Endothelial cell of umbilical vein (primary cell): ENCODE results near the gene SUPT20HL1. TPM values are rescaled to one million over a fixed set of nuclear protein-coding genes. Genes with fewer than 3 reads are reported as not detected.

Source experiments
- BruUV-seq: library from RNA; stranded (reverse); fragments of 400-500 nt; replicated peaks from 2 replicates; lab custom pipeline; 2021; lab: Mats Ljungman, UMichigan
- CTCF ChIA-PET: fragments of 300-600, 350-600 bp; sonication (Branson Sonifier 250); formaldehyde crosslinking; loops from one replicate; lab custom pipeline; 2021; ENCODE audit warnings: antibody characterized with exemption, inconsistent platforms; lab: Charles Lee
- POLR2A ChIA-PET: fragments of 300-600, 350-600 bp; sonication (Branson Sonifier 250); formaldehyde crosslinking; loops from one replicate; lab custom pipeline; 2021; ENCODE audit warnings: antibody characterized with exemption, inconsistent platforms; lab: Charles Lee
- DNase-seq: peaks from one replicate; pipeline ENCODE4 v3.0.0-alpha.2; 2011; ENCODE audit warnings: low read depth, low spot score
- FAIRE-seq: peaks from 2 replicates; lab custom pipeline; 2011; peaks lifted over from hg19 to GRCh38; lab: Jason Lieb, UNC
- H2AFZ ChIP-seq: 2 replicates; pipeline ENCODE4 v1.6.0; 2012; ENCODE audit warnings: low read depth, low read length, control low read depth, inconsistent platforms
- H3K27ac ChIP-seq: 2 replicates; pipeline ENCODE4 v1.5.1; 2011; ENCODE audit warnings: low read depth, mild to moderate bottlenecking, control low read depth, low read length, moderate library complexity; ENCODE audit not compliant: insufficient read depth
- H3K27me3 ChIP-seq, 2 experiments: 2 replicates each; pipeline versions ENCODE4 v1.6.0 to v1.6.1; 2011; ENCODE audit warnings: low read length in 2 of 2, mixed read lengths in 1 of 2; ENCODE audit not compliant: control insufficient read depth in 2 of 2, insufficient read depth in 2 of 2
- H3K36me3 ChIP-seq, 2 experiments: 2 replicates in 1 of 2; 3 replicates in 1 of 2; pipeline ENCODE4 v1.5.1; 2011; ENCODE audit warnings: low read length in 2 of 2, mild to moderate bottlenecking in 1 of 2, moderate library complexity in 1 of 2; ENCODE audit not compliant: control insufficient read depth in 2 of 2, insufficient read depth in 2 of 2; ENCODE audit errors: extremely low read depth in 1 of 2
- H3K4me1 ChIP-seq: 3 replicates; pipeline ENCODE4 v1.5.1; 2011; ENCODE audit warnings: mild to moderate bottlenecking, low read length; ENCODE audit not compliant: control insufficient read depth, insufficient read depth; ENCODE audit errors: extremely low read depth
- H3K4me2 ChIP-seq: 2 replicates; pipeline ENCODE4 v1.6.1; 2011; ENCODE audit warnings: low read length, control low read depth, mixed read lengths; ENCODE audit not compliant: insufficient read depth
- H3K4me3 ChIP-seq, 3 experiments: fragments of 200-600 bp in 1 of 3; sonication (generic), shearing (Covaris generic) in 1 of 3; replicated peaks in 1 of 3; 2 replicates each; pipeline ENCODE4 v1.5.1; 2011 to 2016; ENCODE audit warnings: control low read depth in 3 of 3, low read length in 3 of 3, mild to moderate bottlenecking in 2 of 3, inconsistent platforms in 1 of 3, low read depth in 1 of 3, moderate library complexity in 1 of 3; ENCODE audit not compliant: insufficient read depth in 1 of 3
- H3K79me2 ChIP-seq: 2 replicates; pipeline ENCODE4 v1.6.0; 2012; ENCODE audit warnings: low read length, inconsistent platforms; ENCODE audit not compliant: control insufficient read depth, insufficient read depth
- H3K9ac ChIP-seq: replicated peaks from 2 replicates; pipeline ENCODE3; 2011; ENCODE audit warnings: low read length, control low read depth; ENCODE audit not compliant: insufficient read depth; ENCODE audit errors: extremely low read depth
- H3K9me1 ChIP-seq: replicated peaks from 3 replicates; pipeline ENCODE4 v1.6.0; 2011; ENCODE audit warnings: mild to moderate bottlenecking, low read length; ENCODE audit not compliant: control insufficient read depth, insufficient read depth; ENCODE audit errors: extremely low read depth
- H3K9me3 ChIP-seq: replicated peaks from 2 replicates; pipeline ENCODE4 v1.5.1; 2012; ENCODE audit warnings: low read length, inconsistent platforms; ENCODE audit not compliant: control insufficient read depth, insufficient read depth
- H4K20me1 ChIP-seq: replicated peaks from 2 replicates; pipeline ENCODE3; 2011; ENCODE audit warnings: mild to moderate bottlenecking, low read length; ENCODE audit not compliant: control insufficient read depth, insufficient read depth; ENCODE audit errors: extremely low read depth
- CTCF ChIP-seq, 2 donors: IDR thresholded peaks; 1 replicate in 1 of 2; 2 replicates in 1 of 2; pipeline ENCODE4 v1.5.1; 2011; ENCODE audit warnings: low read length in 2 of 2, mild to moderate bottlenecking in 2 of 2, moderate library complexity in 2 of 2, control low read depth in 1 of 2, inconsistent platforms in 1 of 2, low read depth in 1 of 2; ENCODE audit not compliant: insufficient read depth in 1 of 2; ENCODE audit errors: extremely low read depth in 1 of 2
- EZH2 ChIP-seq: IDR thresholded peaks from 2 replicates; pipeline ENCODE4 v1.6.1; 2012; ENCODE audit warnings: borderline replicate concordance, low read depth, mild to moderate bottlenecking, moderate library complexity, low read length, inconsistent platforms; ENCODE audit not compliant: severe bottlenecking
- FOS ChIP-seq: IDR thresholded peaks from 2 replicates; pipeline ENCODE4 v1.6.1; 2011; ENCODE audit warnings: mild to moderate bottlenecking, low read length, moderate library complexity, borderline replicate concordance; ENCODE audit not compliant: insufficient read depth
- GATA2 ChIP-seq: IDR thresholded peaks from 2 replicates; pipeline ENCODE4 v1.7.0; 2011; ENCODE audit warnings: low read depth, mild to moderate bottlenecking, moderate library complexity, mixed read lengths, low read length; ENCODE audit not compliant: insufficient read length, insufficient read depth
- JUN ChIP-seq: IDR thresholded peaks from 2 replicates; pipeline ENCODE4 v1.6.1; 2011; ENCODE audit warnings: borderline replicate concordance, low read depth; ENCODE audit not compliant: insufficient read length, insufficient read depth
- POLR2A ChIP-seq: IDR thresholded peaks from 2 replicates; pipeline ENCODE4 v1.6.1; 2012; ENCODE audit warnings: low read depth, mild to moderate bottlenecking, control low read depth, low read length
- POLR2AphosphoS5 ChIP-seq: IDR thresholded peaks from 2 replicates; pipeline ENCODE4 v1.6.1; 2012; ENCODE audit warnings: low read depth, mild to moderate bottlenecking, control low read depth, low read length, moderate library complexity; ENCODE audit not compliant: insufficient read depth
- dilution Hi-C: fragments of 300-500 bp; cut with MboI; formaldehyde crosslinking; loops from one replicate; pipeline ENCODE4 v1.15.0; 2019; ENCODE audit warnings: low sequenced_read_pairs; ENCODE audit not compliant: extremely low pct_ligation_motif_present
- intact Hi-C: fragments of 100-400 bp; cut with micrococcal nuclease; formaldehyde crosslinking; loops from one replicate; pipeline ENCODE4 v1.10.0; 2022
- polyA plus RNA-seq, 4 experiments: library from polyadenylated mRNA; depleted of rRNA in 3 of 4; stranded (reverse) in 3 of 4; unstranded in 1 of 4; fragments of >200 nt; gene quantifications; 2 replicates each; pipeline versions ENCODE4 v1.2.1 to v1.2.3, GENCODE V29; 2011 to 2012; ENCODE audit warnings: missing spikeins in 1 of 4
- total RNA-seq: library from RNA; stranded (reverse); gene quantifications from 2 replicates; pipeline ENCODE4 v1.2.3, GENCODE V29; 2021
- TF ChIP-seq, protein P1 (sequence below): IDR thresholded peaks from 2 replicates; pipeline ENCODE4 v1.6.1; 2011; ENCODE audit not compliant: insufficient read depth, insufficient read length

The SUPT20HL1 gene
- total and polyA plus RNA-seq, 2 donors (not counting 3 experiments of a cell fraction or from before 2014, with no cell fraction given) = not detected

- H3K36me3 ChIP-seq = no peaks in the 10 kb centered on the region
- no peaks in the 10 kb centered on the region for H3K9me3 ChIP-seq
- peak overlapping the region; percentile 62 for H2AFZ ChIP-seq
- DNase-seq (peak; percentile 48), FAIRE-seq (peak; percentile 82)
- dilution Hi-C loops (no loop called here), intact Hi-C loops (loop anchor here (1.0 to 5.0 kb wide), 4 partner anchors 79 to 773 kb away; no protein-coding TSS in a partner anchor)
- no peaks in the 10 kb centered on the region for H3K9me1 ChIP-seq
- no peak overlapping the region for H3K27ac ChIP-seq
- H3K4me1 ChIP-seq = no peaks in the 10 kb centered on the region
- no peaks in the 10 kb centered on the region for H3K27me3 ChIP-seq
- no peak overlapping the region for H3K4me2 ChIP-seq
- no TSS peak for BruUV-seq
- H3K9ac ChIP-seq = no peak overlapping the region
- no peak for TF ChIP-seq POLR2AphosphoS5
- TF ChIP-seq, protein P1, sequence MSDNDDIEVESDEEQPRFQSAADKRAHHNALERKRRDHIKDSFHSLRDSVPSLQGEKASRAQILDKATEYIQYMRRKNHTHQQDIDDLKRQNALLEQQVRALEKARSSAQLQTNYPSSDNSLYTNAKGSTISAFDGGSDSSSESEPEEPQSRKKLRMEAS = no peak
- no peak for TF ChIP-seq POLR2A
- TF ChIP-seq CTCF (IDR thresholded peaks at IDR 0.05; ENCODE audit: extremely low read depth in 1 of 2, insufficient read depth in 1 of 2, low read depth in 1 of 2, low read length in 2 of 2) = peak; percentile 48 to 62
- TF ChIP-seq FOS = no peak
- TF ChIP-seq JUN = no peak
- TF ChIP-seq EZH2 = no peak
- no peak for TF ChIP-seq GATA2
- CTCF ChIA-PET = interaction anchor here (0.6 to 3.6 kb wide), 24 partner anchors 9 to 772 kb away, joined by 3 to 36 read pairs (median 4); partner anchors contain the start of gene SUPT20HL1
- POLR2A ChIA-PET = no interaction called here
- H3K4me3 ChIP-seq = no peak overlapping the region
- no peaks in the 10 kb centered on the region for H3K79me2 ChIP-seq
- no peaks in the 10 kb centered on the region for H4K20me1 ChIP-seq
Measured at GRCh38 chrX:24371391-24371972, 11.0 kb downstream of the SUPT20HL1 start.
